Putamen (tissue), 1 donor: ENCODE data around the gene SMU1.
A peak's percentile ranks its signal among the peaks of the same experiment; 100 is the strongest.

Source experiments
- DNase-seq: peaks from one replicate; pipeline ENCODE4 v3.0.0-alpha.2; 2016; ENCODE audit warnings: low spot score

Gene SMU1

GRCh38 chr9:33076046-33077004 lies at the start of gene SMU1:
SMU1 (minus strand) TSS chr9:33076674; CDS start chr9:33076608, 66 bp downstream.
- DNase-seq, result peak; percentile 96

- no peak for DNase-seq
Measured at GRCh38 chr9:33125461-33125860, 49.0 kb upstream of the SMU1 start.

GRCh38 chr9:33124751-33125381 lies 48.4 kb upstream of the SMU1 start:
- DNase-seq, result peak; percentile 17

DNA sequence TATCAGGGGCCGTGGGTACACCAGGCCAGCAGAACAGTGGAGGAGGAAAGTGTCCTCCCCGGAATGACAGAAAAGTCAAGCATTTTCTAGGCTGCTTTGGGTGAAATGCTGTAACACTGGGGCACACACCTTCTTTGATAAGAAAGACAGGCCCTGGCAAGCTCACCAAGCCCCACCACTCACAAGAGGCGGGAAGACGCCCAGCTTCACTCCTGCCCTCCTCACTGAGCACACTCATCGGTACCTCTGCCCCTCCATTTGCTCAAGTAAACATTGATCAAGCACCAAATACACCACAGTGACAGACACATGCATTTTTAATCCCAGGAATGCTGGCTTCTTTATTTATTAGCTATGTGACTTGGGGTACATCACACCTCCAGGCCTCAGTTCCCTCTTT lies 47.6 kb upstream of the SMU1 start:
- no peak for DNase-seq

DNA sequence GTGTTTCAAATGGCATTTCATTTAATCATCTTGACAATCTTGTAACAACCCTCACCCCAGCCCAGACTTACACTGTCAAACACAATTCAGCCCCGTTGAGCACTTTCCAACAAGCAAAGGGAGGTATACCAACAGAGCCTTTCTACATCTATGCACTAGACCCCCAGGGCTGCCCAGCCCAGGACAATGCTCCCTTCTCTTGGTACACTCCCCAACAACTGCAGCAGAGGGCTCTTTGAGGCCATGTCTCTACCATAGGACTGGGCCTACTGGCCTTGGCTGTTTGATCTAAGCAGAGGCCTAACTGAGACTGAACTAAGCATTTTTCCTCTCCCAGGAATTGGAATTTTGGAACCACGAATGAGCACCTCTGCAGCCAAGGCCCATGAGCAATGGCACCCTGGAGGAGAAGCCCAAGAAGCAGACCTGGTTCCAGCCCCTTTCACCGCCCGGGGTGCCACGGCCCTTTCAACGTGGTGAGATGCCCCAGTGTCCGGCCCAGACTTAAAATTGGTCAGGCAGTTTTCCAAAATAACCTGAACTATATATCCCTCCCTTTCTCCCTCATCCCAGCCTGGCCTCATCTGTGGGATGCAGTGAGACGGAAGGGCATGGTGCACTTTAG lies 47.0 kb upstream of the SMU1 start:
- DNase-seq, result no peak

DNA sequence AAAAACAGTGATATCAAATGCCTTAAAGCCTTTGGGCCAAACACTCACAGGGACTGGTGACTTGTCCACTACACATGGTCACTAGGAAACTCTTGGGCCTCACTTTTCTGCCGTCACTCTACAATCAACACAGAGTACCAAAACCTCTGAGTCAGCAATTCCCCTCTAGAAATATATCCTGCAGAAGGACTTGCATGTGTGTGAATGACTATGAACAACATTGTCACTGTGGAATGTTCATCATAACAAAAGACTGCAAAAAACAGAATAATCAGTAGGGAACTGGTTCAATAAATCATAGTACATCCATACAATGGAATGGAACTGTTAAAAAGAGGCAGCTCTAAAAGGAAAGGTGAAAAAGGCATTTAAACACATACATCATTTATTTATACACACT lies 44.1 kb upstream of the SMU1 start:
- DNase-seq, result no peak

DNA sequence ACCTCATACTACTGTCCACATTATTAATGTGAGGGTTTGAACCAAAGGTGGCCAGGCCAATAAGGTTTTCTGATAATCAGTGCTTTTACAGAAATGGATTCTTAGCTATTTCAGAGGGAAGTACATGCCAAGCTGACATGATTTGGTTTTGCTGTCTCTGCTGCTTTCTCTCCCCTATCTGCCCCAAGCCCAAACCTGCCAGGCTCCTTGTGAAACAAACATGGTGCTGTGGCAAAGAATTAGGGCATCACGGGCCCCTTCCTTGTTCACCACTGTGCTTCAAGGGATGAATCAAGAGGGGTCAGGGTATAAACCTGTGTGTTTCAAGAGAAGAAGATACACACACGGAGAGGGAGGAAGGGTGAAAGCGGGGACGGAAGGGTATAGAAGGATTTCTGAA lies 41.3 kb upstream of the SMU1 start:
- DNase-seq, result no peak

GRCh38 chr9:33117306-33117705 lies 40.8 kb upstream of the SMU1 start:
- no peak for DNase-seq

DNA sequence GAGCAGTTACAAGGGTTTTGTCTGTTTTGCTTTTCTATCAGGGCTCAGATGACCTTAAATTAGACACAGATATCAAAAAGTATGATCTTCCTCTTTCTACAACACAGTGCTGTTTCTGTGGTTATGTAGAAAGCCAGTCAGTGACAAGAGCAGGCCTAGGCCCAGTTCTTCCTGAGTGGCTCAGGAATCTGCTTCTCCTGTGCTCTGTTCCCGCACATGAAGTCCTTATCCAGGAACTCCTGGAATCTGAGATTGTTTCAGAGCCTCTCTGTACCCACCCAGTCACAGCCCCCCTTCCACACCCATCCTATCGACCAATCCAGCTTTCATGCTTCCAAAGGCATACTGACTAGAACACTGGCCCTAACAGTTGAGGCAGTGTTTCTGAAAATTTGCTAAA lies 40.4 kb upstream of the SMU1 start:
- DNase-seq, result no peak

DNA sequence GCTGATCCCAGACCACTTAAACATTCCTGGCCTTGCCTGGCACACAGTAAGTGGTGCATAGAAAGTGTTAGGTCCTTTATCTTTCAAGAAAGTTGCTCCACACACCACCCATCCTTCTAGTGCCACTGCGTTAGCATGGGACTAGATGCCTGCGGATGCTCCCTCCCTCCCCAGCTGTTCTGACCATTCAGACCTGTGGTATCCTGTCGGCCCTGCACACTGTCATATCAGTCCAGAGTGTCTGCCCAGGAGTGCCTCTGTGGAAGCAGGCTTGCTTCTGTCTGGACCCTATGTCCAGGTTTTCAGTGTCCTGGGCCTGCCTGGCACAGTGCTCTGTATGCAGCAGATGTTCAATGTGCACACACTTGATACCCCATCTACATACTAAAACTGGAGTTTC lies 38.3 kb upstream of the SMU1 start:
- DNase-seq, result no peak

- DNase-seq, result no peak
Measured at GRCh38 chr9:33113799-33114547, 37.5 kb upstream of the SMU1 start.

DNA sequence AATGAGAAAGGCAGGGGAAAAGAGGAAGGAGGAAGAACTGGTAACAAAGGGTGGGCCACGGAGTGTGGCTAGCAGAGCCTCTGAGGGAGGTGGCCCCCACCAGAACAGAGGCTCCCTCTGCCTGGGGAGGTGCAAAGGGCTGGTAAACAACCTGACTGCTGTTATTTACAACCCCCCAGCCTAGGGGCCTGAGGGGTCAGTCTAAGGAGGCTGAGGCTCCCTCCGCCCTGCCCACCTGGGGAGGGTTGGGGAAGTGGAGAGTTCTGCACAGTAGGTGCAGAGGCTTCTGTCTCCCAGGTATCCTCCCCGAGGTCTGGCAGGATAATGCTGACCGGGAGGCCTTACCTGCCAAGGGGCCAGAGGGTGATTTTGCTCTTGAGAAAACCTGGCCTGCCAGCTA lies 35.6 kb upstream of the SMU1 start:
- DNase-seq, result no peak

- DNase-seq, result no peak
Measured at GRCh38 chr9:33111631-33112030, 35.2 kb upstream of the SMU1 start.

- no peak for DNase-seq
Measured at GRCh38 chr9:33110686-33111085, 34.2 kb upstream of the SMU1 start.

- no peak for DNase-seq
Measured at GRCh38 chr9:33109850-33110595, 33.5 kb upstream of the SMU1 start.

DNA sequence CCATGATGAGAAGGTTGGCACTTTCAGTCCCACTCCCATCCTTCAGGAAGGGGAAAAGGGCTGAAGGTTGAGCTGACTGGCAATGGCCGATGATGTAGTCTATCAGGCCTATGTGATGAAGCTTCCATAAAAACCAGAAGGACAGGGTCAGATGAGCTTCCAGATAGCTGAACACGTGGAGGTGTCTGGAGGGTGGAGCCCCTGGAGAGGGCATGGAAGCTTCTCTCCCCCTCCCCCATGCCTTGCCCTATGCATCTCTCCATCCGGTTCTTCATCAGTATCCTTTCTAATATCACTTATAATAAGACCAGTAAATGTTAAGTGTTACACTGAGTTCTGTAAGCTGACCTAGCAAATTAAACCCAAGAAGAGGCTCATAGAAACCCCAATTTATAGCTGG lies 32.6 kb upstream of the SMU1 start:
- DNase-seq, result no peak

DNA sequence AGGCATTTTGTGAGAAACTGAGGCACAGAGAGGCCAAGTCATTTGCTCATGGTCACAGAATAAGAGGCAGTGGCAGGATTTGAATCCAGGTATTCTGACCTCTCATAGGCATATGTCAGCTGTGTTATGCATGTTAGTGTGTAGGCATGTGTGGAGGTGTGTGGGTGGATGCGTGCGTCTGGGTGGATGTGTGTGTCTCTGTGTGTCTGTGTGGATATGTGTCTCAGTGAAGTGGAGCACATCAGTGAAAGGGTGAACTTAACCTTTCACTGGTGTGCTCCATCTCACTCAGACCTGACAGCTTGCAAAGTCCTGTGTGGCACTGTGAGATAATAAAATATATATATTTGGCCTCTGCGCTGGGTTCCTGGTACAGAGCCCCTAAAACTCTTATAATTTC lies 32.0 kb upstream of the SMU1 start:
- DNase-seq, result no peak

DNA sequence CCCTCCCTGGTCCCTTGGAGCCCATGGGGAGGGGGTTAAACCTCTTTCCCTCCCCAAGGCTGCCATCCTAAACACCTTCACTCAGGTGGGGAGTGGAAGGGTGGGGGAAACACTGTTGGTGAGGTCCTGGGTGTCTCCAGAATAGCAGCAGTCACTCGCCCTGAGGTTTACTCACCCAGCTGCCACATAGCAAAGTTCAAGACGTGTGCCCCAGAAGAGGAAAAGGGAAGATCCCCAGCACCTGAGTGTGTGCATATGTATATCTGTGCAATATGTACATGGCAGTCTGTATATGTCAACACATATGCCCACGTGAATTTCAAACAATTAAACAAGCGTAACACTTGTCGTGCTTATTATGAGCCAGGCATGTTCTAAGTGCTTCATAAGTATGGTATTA lies 31.3 kb upstream of the SMU1 start:
- no peak for DNase-seq

DNA sequence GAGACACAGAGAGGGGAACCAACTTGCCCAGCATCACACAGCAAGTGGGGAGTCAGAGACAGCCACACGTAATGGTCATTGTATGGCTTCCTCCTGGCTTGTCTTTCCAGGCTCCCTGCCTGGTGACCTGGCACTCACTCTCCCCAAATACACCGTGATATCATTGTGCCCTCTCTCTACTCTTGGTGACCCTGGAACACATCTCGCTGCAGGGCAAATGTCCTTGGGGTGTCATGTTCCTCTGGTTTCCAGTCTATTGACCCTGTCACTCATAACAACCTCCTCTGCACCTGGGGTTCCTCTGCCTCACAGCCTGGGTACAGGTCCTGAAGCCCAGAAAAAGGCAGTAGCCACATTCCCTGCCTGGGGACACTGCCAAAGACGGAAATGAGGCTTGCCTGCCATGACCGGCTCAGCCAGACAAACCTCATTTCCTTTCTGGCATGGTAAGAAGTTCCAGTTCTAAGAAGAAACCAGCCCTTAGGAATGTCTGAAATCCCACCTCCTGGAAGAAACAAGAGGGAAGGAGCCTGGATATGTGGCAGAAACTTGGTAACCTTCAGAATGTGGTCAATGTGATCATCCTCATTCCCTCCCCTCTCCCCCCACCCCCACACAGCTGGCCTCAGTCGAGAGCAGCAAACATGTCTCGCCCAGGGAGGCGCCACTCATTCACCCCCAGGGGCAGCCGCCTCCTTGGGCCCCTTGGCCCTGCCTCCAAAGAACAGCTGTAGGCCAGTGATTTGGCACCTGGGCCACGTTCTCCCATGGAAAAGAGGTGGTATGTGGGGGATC lies 30.6 kb upstream of the SMU1 start:
- DNase-seq, result no peak

- DNase-seq, result no peak
Measured at GRCh38 chr9:33106372-33106771, 29.9 kb upstream of the SMU1 start.

DNA sequence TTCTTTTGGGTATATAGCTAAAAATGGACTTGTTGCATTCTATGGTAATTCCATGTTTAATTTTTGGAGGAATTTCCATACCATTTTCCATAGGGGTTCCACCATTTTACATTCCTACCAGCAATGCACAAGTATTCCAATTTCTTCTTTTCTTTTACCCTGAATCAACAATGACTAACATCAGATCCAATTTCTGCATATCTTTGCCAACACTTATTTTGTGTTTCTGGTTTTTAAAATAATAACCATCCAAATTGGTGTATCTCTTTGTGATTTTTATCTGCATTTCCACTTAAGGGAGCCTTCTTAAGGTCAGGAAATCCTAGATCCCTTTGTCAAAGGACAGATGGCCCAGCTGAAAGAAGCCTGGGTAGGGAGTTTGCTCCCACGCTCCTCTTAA lies 29.5 kb upstream of the SMU1 start:
- no peak for DNase-seq
